ENCODE measurements around the gene RBP3. TPM values are rescaled to one million over a fixed set of nuclear protein-coding genes. Genes with fewer than 3 reads are reported as not detected.
"Not testable (repeated sequence)": the region's sequence is repeated elsewhere in the genome, so short reads cannot be mapped to it uniquely, and the experiment has no call there.

The RBP3 gene
- polyA plus RNA-seq, 1 donor from 2014 or later: not detected

- H3K27ac Mint-ChIP-seq: no peak overlapping the region
- H3K4me3 Mint-ChIP-seq: no peak overlapping the region
- H3K9me3 Mint-ChIP-seq: no peaks in the 10 kb centered on the region
- peaks cover 47% of the 10 kb centered on the region for H3K27me3 Mint-ChIP-seq
- peaks cover 1% of the 10 kb centered on the region for H3K36me3 Mint-ChIP-seq
- H3K4me1 Mint-ChIP-seq: no peaks in the 10 kb centered on the region
These were observed 30.0 kb downstream of the RBP3 start for GRCh38 chr10:47378183-47378510.

DNA sequence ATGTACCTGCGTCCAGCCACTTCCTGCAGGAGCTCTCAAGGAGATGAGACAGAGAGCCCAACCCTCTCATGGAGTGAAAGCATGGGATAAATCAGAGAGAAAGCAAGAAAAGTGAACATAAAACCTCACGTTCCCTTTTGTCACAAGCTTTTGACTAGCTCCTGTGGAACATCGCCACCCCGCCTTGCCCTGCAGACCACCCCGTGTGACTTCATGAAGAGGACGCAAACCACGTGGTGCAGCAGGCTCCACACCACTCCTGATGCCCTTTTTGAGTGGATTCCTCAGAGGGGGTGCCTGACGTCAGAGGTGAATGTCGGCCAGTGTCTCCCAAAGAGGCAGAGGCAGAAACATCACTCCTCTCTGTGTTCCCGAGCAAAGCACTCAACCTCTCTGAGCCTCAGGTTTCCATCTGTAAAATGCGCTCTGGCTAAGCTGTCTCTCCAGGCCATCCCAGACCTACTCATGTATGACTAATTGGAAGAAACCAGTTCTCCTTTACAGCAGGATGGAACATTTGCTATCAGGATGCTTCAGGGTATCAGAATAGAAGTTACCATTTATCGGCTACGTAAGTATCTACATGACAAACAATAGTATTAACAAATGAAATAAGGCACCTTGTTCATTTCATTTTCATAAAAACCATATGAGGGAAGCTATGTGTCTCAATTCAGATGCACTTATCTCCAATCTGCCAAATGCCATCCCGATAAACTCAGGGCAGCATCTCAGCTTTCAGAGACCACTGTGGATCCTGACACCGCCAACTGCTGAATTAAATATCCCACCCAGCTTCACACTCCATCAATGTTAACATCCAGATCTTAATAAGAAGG is 30.7 kb downstream of the RBP3 start:
- peaks cover 47% of the 10 kb centered on the region for H3K27me3 Mint-ChIP-seq
- no peaks in the 10 kb centered on the region for H3K9me3 Mint-ChIP-seq
- H3K36me3 Mint-ChIP-seq: peaks cover 1% of the 10 kb centered on the region
- H3K4me1 Mint-ChIP-seq: peaks cover 0 to 2% (median under 1%) of the 10 kb centered on the region in 3 donors
- no peak overlapping the region for H3K27ac Mint-ChIP-seq
- peak overlapping the region in 1 of 4 donors; percentile 34 for H3K4me3 Mint-ChIP-seq

DNA sequence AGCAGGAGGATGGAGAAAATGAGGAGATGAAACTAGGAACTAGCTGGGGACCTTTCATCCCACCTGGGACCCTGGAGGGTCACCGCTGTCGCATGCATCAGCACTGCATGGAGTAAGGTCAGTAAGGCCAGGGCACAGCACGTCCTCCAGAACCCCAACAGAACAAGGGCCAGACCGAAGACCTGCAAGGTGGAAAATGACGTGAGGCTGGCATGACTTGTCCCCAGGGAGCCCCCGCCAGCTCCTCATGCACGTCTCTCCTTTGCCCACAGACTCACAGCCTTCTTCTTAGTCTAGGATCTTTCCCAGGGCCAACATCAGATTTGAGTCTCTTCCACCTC is 31.3 kb downstream of the RBP3 start:
- H3K36me3 Mint-ChIP-seq: peaks cover 1% of the 10 kb centered on the region
- no peaks in the 10 kb centered on the region for H3K9me3 Mint-ChIP-seq
- no peak overlapping the region for H3K27ac Mint-ChIP-seq
- H3K4me3 Mint-ChIP-seq: peak overlapping the region in 1 of 4 donors; percentile 34
- peaks cover 0 to 3% (median 2%) of the 10 kb centered on the region in 3 donors for H3K4me1 Mint-ChIP-seq
- peaks cover 49% of the 10 kb centered on the region for H3K27me3 Mint-ChIP-seq

DNA sequence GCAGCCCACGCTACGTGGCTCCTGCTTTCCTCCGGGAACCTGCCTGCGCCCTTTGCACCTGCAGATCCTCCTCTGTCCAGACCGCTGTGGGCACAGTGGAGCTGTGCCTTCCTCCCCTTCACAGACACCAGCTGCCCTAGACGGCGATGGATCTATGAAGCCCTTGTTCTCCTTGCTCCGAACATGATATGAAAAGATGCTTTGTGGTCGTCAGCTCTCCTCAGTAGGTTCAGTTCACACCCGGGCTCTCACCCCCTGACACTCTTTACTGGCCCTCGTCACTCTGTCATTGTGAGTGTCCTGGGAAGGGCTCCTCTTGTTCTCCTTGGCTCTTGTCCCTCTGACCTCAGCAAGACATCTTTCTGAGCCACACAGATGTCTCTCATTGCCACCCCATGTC is 31.7 kb downstream of the RBP3 start:
- peak overlapping the region in 1 of 4 donors; percentile 2 for H3K4me3 Mint-ChIP-seq
- H3K4me1 Mint-ChIP-seq: peaks cover 3 to 5% (median 4%) of the 10 kb centered on the region in 3 donors
- no peaks in the 10 kb centered on the region for H3K9me3 Mint-ChIP-seq
- no peak overlapping the region for H3K27ac Mint-ChIP-seq
- H3K36me3 Mint-ChIP-seq: peaks cover 1% of the 10 kb centered on the region
- peaks cover 50% of the 10 kb centered on the region for H3K27me3 Mint-ChIP-seq

DNA sequence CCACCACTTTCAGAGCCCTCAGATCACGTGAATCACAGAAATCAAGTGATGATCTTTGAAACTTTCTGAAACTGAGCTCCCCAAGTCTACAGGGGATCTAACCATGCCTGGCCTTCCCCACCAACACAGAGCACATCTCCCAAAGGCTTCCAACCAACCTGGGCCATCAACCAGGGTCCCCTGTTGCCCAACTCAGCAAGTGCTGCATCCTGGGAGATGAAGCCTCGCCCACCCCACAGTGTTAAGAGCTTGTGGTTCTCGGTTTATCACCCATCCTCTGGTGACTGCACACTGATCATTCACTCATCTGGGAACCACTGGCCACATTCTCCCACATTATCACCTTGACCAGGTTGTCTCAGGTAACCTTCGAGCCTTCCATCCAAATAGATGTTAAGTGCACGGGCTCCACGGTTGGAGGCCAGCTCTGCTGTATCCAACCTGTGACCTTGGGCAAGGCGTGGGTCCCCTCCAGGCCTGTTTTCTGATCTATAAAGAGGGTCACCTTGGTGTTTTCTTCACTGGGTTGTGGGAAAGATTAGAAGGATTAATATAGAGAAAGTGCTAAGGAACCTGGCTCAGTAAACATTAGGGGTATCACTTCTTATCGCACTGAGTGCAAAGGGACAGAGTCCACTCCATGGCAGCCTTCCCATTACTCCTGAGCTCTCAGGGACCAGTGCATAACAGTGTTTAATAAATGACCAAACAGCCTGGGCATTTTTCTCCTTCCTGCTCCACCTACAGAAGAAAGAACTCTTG is 32.4 kb downstream of the RBP3 start:
- peaks cover 1% of the 10 kb centered on the region for H3K36me3 Mint-ChIP-seq
- peaks cover 0 to 2% (median 0%) of the 10 kb centered on the region in 3 donors for H3K9me3 Mint-ChIP-seq
- H3K4me1 Mint-ChIP-seq: peaks cover 4 to 6% (median 5%) of the 10 kb centered on the region in 3 donors
- H3K27ac Mint-ChIP-seq: no peak overlapping the region
- peaks cover 51% of the 10 kb centered on the region for H3K27me3 Mint-ChIP-seq
- peak overlapping the region in 1 of 4 donors; percentile 2 for H3K4me3 Mint-ChIP-seq

- peaks cover 0 to 5% (median 3%) of the 10 kb centered on the region in 3 donors for H3K9me3 Mint-ChIP-seq
- peaks cover 4 to 6% (median 5%) of the 10 kb centered on the region in 3 donors for H3K4me1 Mint-ChIP-seq
- no peak overlapping the region for H3K4me3 Mint-ChIP-seq
- H3K27me3 Mint-ChIP-seq: peaks cover 53% of the 10 kb centered on the region
- H3K36me3 Mint-ChIP-seq: peaks cover 1% of the 10 kb centered on the region
- no peak overlapping the region for H3K27ac Mint-ChIP-seq
These were observed 32.9 kb downstream of the RBP3 start for GRCh38 chr10:47381103-47381395.

- Mint-ChIP-seq H3K4me1 (peaks cover 4 to 6% (median 5%) of the 10 kb centered on the region in 3 donors), H3K9me3 (peaks cover 0 to 5% (median 3%) of the 10 kb centered on the region in 3 donors), H3K27ac (no peak overlapping the region), H3K27me3 (peaks cover 48% of the 10 kb centered on the region), H3K4me3 (no peak overlapping the region), H3K36me3 (peaks cover 1% of the 10 kb centered on the region)
These were observed 33.5 kb downstream of the RBP3 start for GRCh38 chr10:47381427-47382379.

- peaks cover 4 to 11% (median 8%) of the 10 kb centered on the region in 3 donors for H3K9me3 Mint-ChIP-seq
- peak overlapping the region; percentile 47 to 95 (median 88) for H3K4me3 Mint-ChIP-seq
- peak overlapping the region in 1 of 3 donors; percentile 1 for H3K27ac Mint-ChIP-seq
- peaks cover 42% of the 10 kb centered on the region for H3K27me3 Mint-ChIP-seq
- H3K4me1 Mint-ChIP-seq: peaks cover 4 to 6% (median 5%) of the 10 kb centered on the region in 3 donors
- peaks cover 1% of the 10 kb centered on the region for H3K36me3 Mint-ChIP-seq
These were observed 35.3 kb downstream of the RBP3 start for GRCh38 chr10:47383261-47384147.

- H3K9me3 Mint-ChIP-seq: peaks cover 5 to 12% (median 8%) of the 10 kb centered on the region in 3 donors
- peaks cover 1% of the 10 kb centered on the region for H3K36me3 Mint-ChIP-seq
- peaks cover 4 to 6% (median 5%) of the 10 kb centered on the region in 3 donors for H3K4me1 Mint-ChIP-seq
- peak within 1 kb of the TSS in 1 of 3 donors; percentile 1 for H3K27ac Mint-ChIP-seq
- peaks cover 38% of the 10 kb centered on the region for H3K27me3 Mint-ChIP-seq
- peak within 1 kb of the TSS; percentile 88 to 97 (median 92) for H3K4me3 Mint-ChIP-seq
These were observed 36.2 kb downstream of the RBP3 start, which contains the start of gene ZNF488 for GRCh38 chr10:47384148-47384921. Gene ZNF488 (minus strand): TSS chr10:47384293. CDS start chr10:47368829, 15,464 bp downstream.

GRCh38 chr10:47386104-47386503 is 37.9 kb downstream of the RBP3 start:
- Mint-ChIP-seq H3K4me3 (peak overlapping the region in 1 of 4 donors; percentile 19), H3K27me3 (peaks cover 21% of the 10 kb centered on the region), H3K9me3 (peaks cover 5 to 15% (median 8%) of the 10 kb centered on the region in 3 donors)
- not testable (repeated sequence) for H3K36me3 Mint-ChIP-seq, H3K4me1 Mint-ChIP-seq, H3K27ac Mint-ChIP-seq

DNA sequence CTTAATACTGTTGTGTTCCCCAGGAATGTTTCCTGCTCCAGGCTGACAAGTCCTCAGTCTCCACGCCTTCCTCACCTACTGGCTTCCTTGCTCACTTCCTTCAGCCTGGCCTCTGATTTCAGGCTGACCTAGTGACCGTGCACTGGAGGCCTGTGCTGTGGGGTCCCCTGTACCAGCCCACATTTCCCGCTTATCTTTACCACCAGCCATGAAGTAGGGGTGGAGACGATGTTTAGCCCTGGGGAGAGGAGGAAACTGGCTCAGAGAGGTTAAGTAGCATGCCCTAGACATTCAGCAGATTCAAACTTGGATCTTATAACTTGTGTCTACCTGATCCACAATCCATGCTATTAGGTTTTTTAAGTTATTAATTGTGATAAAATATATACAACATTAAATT is 40.7 kb downstream of the RBP3 start:
- Mint-ChIP-seq H3K9me3 (peaks cover 5 to 15% (median 8%) of the 10 kb centered on the region in 3 donors), H3K27ac (no peak overlapping the region), H3K36me3 (no peaks in the 10 kb centered on the region), H3K27me3 (peaks cover 13% of the 10 kb centered on the region), H3K4me1 (peaks cover 3 to 4% (median 4%) of the 10 kb centered on the region in 3 donors), H3K4me3 (peak overlapping the region in 1 of 4 donors; percentile 59)

- Mint-ChIP-seq H3K4me1 (peaks cover 3 to 4% (median 3%) of the 10 kb centered on the region in 3 donors), H3K27me3 (peaks cover 18% of the 10 kb centered on the region), H3K9me3 (peaks cover 5 to 15% (median 8%) of the 10 kb centered on the region in 3 donors), H3K36me3 (no peaks in the 10 kb centered on the region), H3K4me3 (no peak overlapping the region), H3K27ac (no peak overlapping the region)
These were observed 41.5 kb downstream of the RBP3 start for GRCh38 chr10:47389619-47390018.

DNA sequence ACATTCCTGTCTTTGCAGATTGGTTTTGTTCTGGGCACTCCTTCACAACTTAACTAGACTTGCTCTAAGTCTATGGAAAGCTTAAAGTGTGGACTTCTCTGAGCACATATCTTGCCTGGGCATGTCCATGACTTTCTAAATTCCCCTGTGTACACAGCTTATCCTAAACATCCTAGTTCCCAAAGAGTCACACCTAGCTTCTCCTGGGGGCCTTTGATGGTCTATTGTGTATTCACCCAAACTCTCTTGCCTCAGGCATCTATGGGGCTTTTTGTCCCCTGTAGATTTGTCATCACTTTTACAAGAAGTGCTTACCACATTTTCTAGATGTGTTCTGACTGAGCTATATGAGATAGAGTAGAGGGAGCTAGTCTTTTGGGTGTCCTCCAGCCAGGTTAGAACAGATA is 48.2 kb downstream of the RBP3 start:
- Mint-ChIP-seq H3K9me3 (no peaks in the 10 kb centered on the region), H3K27me3 (peaks cover 20% of the 10 kb centered on the region), H3K4me3 (no peak overlapping the region), H3K4me1 (no peaks in the 10 kb centered on the region), H3K27ac (no peak overlapping the region), H3K36me3 (no peaks in the 10 kb centered on the region)

Measured in IgD-negative memory B cell (primary cell).